ENCODE data around the gene LCN6.
A peak's percentile ranks its signal among the peaks of the same experiment; 100 is the strongest.
"Not testable (repeated sequence)": the region's sequence is repeated elsewhere in the genome, so short reads cannot be mapped to it uniquely, and the experiment has no call there.

The LCN6 gene

DNA sequence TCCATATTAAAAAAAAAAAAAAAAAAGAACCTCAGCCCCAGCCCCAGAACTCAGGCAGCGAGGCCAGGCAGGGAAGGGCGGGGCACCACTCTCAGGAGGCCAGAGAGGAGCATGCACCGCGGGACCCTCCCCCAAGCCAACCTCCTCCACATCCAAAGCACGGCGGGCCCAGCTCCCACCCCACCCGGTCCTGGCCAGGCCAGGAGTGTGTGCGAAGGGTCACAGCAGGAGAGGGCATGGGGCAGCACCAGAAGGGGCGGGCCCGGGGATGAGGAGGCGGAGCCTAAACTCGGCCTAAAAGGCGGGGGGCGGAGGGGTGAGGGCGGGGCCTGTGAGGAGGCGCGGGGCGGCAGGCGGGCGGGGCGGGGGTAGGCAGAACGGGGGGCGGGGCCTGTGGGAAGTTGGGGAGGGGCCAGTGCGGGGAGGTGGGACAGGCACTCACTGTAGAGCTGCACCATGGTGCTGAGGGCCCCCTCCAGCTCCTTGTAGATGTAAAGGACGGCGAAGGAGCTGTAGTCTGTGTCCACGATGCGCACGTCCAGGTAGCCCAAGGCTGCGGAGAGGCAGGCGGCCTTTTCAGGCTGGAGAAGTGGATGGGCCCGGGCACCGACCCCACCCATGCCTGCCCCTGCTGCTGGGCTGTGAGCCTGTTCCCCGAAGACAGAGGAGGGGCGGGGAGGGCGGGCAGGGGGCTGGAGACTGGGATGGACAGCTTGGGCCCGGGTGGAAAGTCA is 14.8 kb upstream of the LCN6 start:
- DNase-seq: peak in 1 of 42 donors; percentile 20
- intact Hi-C loops (cut with DNase I): no loop called here

DNA sequence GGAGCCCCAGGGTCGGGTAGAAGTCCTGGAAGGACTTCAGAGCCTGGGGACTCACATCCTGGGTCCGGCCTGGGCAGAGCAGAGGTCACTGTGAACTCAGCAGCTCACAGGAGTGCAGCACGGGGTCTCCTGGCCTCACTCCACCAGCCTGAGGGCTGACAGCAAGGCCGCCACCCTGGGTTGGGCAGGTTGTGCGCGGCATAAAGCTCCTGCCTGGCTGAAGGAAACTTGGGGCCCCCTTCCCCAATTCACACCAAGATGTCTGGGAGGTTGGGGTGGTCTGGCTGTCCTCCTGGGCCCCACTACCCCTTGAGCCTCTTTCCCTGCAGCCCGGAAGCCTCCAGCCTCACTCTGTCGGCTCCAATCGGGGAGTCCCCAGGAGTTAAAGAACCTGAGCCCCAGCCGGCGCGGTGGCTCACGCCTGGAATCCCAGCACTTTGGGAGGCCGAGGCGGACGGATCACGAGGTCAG is 13.9 kb upstream of the LCN6 start:
- no peak for DNase-seq
- intact Hi-C loops (cut with DNase I): no loop called here

DNA sequence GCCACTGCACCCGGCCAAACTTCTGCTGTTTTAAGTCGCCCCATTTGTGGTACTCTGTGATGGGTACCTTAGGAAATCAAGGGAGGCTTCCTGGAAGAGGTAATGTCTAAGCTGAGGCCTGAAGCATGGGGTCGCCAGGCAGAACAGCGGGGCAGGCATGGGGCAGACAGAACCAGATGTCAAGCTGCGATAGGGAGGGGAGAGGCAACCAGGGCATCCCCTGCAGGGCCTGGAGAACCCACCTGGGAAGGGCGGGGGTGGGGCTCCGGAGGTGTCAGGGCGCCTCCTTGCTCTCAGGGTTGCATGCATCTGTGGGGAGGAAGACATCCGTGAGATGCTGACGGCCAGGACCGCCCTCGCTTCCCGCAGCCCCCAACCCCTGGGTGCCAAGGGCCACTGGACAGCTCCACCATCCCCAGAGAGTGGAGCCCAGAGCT is 13.2 kb upstream of the LCN6 start:
- no peak for DNase-seq
- intact Hi-C loops (cut with DNase I): no loop called here

DNA sequence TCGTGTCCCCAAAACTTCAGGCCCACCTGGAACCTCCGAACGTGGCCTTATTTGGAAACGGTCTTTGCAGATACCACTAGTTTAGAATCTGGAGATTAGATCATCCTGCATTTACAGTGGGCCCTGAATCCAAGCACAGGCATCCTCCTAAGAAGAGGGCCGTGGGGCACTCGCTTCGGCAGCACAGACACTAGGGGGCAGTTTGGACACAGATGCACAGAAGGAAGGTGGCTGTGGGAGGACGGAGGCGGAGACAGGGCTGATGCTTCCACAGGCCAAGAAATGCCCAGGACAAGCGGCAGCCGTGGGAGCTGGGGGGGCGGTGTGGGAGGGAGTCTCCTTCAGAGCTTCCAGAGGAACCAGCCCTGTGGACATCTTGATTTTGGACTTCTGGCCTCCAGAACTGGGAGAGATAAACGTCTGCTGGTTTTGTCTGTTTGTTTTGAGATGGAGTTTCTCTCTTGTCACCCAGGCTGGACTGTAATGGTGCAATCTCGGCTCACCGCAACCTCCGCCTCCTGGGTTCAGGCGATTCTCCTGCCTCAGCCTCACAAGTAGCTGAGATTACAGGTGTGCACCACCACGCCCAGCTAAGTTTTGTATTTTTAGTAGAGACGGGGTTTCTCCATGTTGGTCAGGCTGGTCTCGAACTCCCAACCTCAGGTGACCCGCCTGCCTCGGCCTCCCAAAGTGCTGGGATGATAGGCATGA is 12.7 kb upstream of the LCN6 start:
- peak in 41 of 42 donors; percentile 35 to 80 (median 53) for DNase-seq
- intact Hi-C loops (cut with DNase I): not testable (repeated sequence)

- intact Hi-C loops (cut with DNase I): no loop called here
- DNase-seq: no peak
Measured at GRCh38 chr9:136760424-136760823, 12.1 kb upstream of the LCN6 start.

DNA sequence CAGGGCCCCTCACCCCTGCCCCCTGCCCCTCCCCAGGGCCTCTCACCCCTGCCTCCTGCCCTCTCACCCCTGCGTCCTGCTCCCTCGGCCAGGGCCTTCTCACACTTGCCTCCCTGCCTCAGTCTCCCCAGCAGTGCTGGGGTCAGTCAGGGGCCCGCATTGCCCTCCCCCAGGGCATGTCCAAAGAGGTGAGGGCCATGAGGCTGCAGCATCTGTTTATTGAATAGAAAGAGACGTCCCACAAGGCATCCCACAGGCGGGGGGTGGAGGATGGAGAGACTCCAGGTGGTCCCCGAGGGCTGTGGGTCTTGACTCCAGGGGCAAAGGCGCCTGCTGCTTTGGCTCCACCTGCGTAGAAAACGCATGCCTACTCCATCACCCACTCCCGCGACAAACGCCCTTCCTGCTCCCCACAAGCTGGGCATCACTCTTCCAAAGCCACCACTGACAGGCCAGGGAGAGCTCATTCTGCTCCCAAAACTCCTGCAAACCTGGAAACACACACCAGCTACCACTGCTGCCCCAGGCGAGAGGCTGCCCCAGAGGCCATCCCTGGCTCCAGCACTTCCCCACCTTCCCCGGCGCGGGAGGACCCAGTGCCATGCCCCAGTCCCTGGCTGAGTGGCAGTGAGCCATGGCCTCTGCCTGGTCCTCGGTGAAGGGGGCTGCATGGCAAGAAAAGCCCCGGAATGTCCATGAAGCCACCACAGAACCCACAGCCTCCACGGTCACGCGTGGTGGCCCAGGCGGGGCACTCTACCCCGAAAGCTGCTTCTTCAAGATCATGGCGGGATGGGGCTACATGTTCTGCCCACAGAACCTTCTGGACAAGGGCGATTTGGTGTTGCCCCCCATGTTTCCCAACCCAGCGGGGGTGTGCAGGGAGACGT is 11.4 kb upstream of the LCN6 start:
- intact Hi-C loops (cut with DNase I): no loop called here
- DNase-seq: peak in 1 of 42 donors; percentile 11

GRCh38 chr9:136759001-136759400 is 10.7 kb upstream of the LCN6 start:
- DNase-seq: no peak
- intact Hi-C loops (cut with DNase I): no loop called here

GRCh38 chr9:136757751-136758140 is 9.4 kb upstream of the LCN6 start:
- no peak for DNase-seq
- intact Hi-C loops (cut with DNase I): no loop called here

DNA sequence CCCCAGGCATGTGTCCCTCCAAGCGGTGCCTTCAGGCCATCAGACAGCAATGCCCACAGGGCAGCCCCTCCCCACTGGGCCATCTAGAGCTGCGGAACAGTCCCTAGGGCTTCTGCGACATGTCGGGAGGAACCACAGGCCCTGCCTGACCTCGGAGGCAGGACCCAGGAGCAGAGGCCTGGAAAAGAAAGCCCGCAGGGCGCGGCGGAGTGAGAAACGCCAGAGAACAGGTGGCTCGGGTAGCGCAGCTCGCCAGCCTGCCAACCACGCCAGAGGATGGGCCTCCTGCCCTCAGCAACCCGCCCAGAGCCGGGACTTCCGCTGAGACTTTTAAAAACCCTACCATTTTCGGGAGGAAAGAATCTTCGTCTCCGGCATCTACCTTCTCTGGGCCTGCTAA is 9.0 kb upstream of the LCN6 start:
- intact Hi-C loops (cut with DNase I): no loop called here
- DNase-seq: no peak

DNA sequence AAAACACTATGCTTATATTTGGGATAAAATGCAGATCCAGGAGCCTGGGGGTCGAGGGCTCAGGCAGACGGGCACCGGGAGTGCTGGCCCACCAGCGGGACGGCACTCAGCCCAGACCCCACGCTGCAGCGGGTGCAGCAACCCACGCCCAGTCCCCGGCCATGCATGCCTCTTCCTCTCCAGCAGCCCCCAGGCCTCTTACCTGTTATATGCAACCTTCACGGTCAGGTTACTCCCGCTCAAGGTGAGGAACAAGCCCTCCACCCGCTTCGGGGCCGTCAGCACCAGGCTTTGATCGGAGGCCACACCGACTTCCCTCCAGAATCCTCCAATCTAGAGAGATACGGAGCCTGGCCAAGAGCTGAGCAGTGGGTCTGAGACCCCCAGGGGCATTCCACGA is 8.5 kb upstream of the LCN6 start:
- intact Hi-C loops (cut with DNase I): no loop called here
- no peak for DNase-seq

GRCh38 chr9:136756134-136756438 is 7.8 kb upstream of the LCN6 start:
- intact Hi-C loops (cut with DNase I): no loop called here
- no peak for DNase-seq

DNA sequence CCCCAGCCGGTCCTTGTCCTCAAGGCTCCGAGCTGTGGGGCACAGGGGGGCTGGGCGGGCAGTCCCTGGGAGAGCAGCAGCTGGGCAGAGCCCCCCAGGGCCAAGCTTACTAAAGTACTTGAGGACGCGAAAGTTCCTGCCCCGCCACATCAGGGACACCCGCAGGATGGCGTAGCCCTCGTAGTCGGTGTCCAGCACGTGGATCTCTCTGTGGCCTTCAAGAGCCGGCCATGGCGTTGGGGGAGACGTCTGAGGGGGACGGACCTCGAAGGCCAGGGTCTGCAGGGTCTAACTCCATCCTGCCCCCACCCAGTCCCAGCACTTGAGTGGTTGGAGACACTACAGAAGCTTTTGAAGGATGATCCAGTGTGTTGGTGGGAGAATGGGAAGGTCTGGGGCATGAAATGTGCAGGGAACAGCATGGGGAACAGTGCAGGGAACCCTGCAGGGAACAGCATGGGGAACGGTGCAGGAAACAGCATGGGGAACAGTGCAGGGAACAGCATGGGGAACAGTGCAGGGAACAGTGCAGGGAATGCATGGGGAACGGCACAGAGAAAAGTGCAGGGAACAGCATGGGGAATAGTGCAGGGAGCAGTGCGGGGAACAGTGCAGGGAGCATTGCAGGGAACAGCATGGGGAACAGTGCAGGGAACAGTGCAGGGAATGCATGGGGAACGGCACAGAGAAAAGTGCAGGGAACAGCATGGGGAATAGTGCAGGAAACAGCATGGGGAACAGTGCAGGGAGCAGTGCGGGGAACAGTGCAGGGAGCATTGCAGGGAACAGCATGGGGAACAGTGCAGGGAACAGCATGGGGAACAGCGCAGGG is 7.2 kb upstream of the LCN6 start:
- intact Hi-C loops (cut with DNase I); DNase-seq: not testable (repeated sequence)

- intact Hi-C loops (cut with DNase I): no loop called here
- DNase-seq: no peak
Measured at GRCh38 chr9:136754626-136755301, 6.4 kb upstream of the LCN6 start.

DNA sequence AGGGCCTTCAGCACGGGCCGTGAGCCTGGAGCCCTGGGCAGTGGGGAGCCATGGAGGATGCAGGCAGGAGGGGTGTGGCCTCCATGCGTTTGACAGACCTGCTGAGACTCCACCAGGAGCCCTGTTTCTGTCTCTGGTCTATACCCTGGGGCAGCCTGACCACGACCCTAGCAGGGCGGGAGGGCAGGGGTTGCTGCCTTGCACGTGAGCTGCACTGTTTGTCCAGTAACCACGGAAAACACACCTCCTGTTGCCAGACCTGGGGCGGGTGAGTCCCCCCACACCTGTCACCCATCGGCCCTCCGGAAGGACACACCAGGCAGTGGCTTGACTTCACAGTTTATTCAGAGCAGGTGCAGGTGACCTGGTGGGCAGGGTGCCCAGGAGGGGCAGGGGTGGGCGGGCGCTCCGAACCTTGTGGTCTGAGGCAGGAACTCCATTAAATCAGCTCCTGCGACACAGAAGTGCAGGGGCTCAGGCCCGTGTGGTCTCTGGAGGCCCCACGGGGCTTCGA is 5.8 kb upstream of the LCN6 start:
- no peak for DNase-seq
- intact Hi-C loops (cut with DNase I): no loop called here

DNA sequence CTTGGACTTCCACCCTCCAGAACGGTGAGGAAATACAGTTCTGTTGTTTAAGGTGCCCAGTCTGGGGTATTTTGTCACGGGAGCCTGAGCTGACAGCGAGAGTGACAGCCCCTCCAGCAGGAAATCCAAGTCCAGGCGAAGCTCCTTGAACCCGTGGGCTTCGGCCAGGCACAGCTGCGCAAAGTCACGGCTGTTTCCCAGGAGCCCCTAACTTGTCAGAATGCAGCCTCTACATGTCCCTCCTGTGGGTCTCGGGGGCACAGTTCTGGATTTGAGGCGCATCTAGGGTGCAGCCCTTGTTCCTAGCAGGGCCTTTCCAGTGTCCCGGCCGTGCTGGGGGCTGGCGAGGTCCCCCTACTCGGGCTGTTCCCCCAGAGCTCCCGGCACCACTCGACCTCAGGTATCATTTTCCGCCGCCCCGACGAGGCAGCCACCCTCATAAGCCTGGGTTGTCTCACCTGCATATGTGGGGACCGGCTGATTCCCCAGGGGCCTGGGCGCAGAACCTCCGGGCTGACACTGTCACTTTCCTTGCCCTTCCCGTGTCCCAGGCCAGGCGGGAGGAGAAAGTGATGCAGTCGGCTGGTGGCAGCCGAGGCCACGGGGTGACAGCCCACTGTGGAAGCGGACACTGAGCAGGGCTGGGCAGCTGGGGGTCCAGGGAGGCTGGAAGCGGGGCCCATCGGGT is 5.2 kb upstream of the LCN6 start:
- intact Hi-C loops (cut with DNase I): no loop called here
- DNase-seq: no peak

- intact Hi-C loops (cut with DNase I): no loop called here
Measured at GRCh38 chr9:136751814-136752213, 3.5 kb upstream of the LCN6 start.

GRCh38 chr9:136751244-136751643 is 2.9 kb upstream of the LCN6 start:
- intact Hi-C loops (cut with DNase I): no loop called here
- no peak for DNase-seq

More at GRCh38 chr9:136751814-136752213, 3.5 kb upstream of the LCN6 start:
- DNase-seq: no peak

DNA sequence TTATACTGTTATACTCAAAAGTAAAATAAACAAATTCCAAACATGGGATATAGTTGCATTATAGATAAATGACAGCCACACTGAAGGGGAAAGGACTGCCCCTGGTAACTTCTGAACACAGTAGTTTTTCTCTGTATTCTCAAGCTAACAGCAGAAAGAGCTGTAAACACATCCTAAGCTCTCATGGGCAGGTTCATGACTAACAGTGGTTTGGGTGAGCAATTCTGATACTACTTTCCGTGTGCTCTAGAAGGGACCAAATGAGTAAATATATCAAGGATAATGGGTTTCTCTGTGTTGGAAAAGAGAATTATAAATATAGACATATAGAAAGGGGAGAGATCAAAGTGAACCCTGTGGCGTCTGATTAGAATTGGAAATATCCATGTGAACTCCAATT is 2.2 kb upstream of the LCN6 start:
- DNase-seq: no peak
- intact Hi-C loops (cut with DNase I): no loop called here
